ENCODE results near the gene STK24. TPM values are rescaled to one million over a fixed set of nuclear protein-coding genes. Genes with fewer than 3 reads are reported as not detected.

STK24 gene
- total and polyA plus RNA-seq, 2 of the 8 experiments (the other 6 are each of a cell fraction or from before 2014, with no cell fraction given), result 62.8 to 143 TPM

DNA sequence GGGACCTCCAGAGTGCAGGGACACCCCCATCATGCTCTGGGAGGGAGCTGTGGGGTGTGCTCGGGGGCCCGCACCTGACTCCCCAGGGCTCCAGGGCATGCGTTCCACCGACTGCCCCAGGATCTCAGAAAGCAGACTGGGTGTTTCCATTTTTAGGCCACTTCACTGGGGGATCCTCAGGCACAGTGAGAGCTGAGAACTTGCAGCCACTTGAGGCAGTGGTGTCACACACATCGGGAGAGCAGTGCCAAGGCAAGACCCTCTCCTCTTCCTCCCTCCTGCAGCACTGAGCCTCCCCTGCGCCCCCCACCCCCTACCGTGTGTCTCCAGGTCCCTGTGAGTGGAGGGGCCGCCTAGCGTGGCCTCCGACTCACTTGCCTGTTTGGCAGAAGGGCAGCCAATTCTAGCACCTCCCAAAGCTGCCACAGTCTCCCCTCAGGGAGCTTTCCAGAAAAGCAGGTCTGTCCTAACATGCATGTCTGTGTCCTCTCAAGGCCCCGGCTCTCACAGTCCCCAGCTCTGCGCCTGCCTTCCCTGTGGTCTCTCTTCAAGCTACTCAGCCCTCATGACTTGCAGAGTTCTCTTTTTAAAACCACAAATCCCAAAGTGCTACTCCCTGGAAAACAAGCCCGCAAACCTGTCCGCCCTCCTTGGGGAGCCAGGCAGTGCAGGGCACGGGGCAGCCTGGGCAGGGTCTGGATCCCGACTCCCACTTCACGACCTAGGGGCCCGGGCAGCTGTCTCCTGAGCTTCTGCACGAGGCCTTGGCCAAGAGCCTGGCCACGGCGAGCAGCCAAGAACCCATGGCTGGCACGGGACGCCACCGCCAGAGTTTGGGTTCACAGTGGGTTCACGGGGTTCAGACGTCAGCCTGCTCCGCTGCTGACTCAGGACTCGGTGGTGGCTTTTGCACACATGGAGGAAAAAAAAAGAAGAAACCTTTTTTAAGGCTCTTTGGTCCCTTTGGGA is 94.1 kb downstream of the STK24 start:
- no peak overlapping the region for H4K91ac ChIP-seq (replicated peaks; ENCODE audit: insufficient read length, low read length)
- peak overlapping the region; percentile 70 for H3K56ac ChIP-seq (replicated peaks; ENCODE audit: insufficient read length, low read depth, low read length)
- no peak overlapping the region for H3K4me3 ChIP-seq (ENCODE audit: extremely low read depth in 1 of 4, insufficient read depth in 2 of 4, low read depth in 3 of 4, low read length in 4 of 4)
- no peak overlapping the region for H3K27ac ChIP-seq (ENCODE audit: low read depth, low read length)
- H3K23me2 ChIP-seq (ENCODE audit: low read depth, low read length), result no peaks in the 10 kb centered on the region
- peak overlapping the region in 1 of 2 experiments; percentile 22; a peak in 2 of 4 replicates for H3K4me2 ChIP-seq (ENCODE audit: insufficient read depth in 1 of 2, low read depth in 2 of 2, low read length in 2 of 2)
- H3K14ac ChIP-seq (ENCODE audit: insufficient read length), result no peak overlapping the region
- H2BK12ac ChIP-seq (ENCODE audit: low read depth, low read length), result peak overlapping the region; percentile 14; the same call in 1 of the 2 replicates
- H2BK20ac ChIP-seq (ENCODE audit: low read length), result no peak overlapping the region
- no peak overlapping the region for H3K18ac ChIP-seq (ENCODE audit: extremely low read depth, low read length)
- ChIA-PET POLR2A (ENCODE audit: partially characterized antibody) (interaction anchor here (0.7 to 1.7 kb wide), 4 partner anchors 10 to 93 kb away, joined by 3 to 4 read pairs (median 4); no protein-coding TSS in a partner anchor), CTCF (ENCODE audit: partially characterized antibody) (interaction anchor here (0.6 to 5.9 kb wide), 42 partner anchors 9 to 400 kb away, joined by 3 to 42 read pairs (median 4); no protein-coding TSS in a partner anchor)
- H3K9me3 ChIP-seq (ENCODE audit: insufficient read depth in 2 of 2, low read depth in 1 of 2, low read length in 1 of 2), result no peaks in the 10 kb centered on the region
- peaks cover 33 to 47% of the 10 kb centered on the region in 2 experiments for H4K20me1 ChIP-seq (replicated peaks in 1 of 2; ENCODE audit: control insufficient read depth in 1 of 2, insufficient read depth in 2 of 2, low read length in 2 of 2)
- peaks cover 0 to 3% (median 0%) of the 10 kb centered on the region in 4 experiments; a peak in 1 of 8 replicates for H3K36me3 ChIP-seq (ENCODE audit: control insufficient read depth in 2 of 4, insufficient read depth in 4 of 4, low read length in 3 of 4)
- H3K27me3 ChIP-seq (replicated peaks in 1 of 4; ENCODE audit: control insufficient read depth in 3 of 4, extremely low read depth in 1 of 4, insufficient read depth in 3 of 4, low read length in 3 of 4), result no peaks in the 10 kb centered on the region
- no peak for FAIRE-seq
- no peak overlapping the region for H3K9ac ChIP-seq (replicated peaks in 1 of 4; ENCODE audit: extremely low read depth in 1 of 4, low read depth in 3 of 4, low read length in 3 of 4)
- H2BK5ac ChIP-seq (ENCODE audit: low read depth, low read length), result no peak overlapping the region
- H2AK5ac ChIP-seq (ENCODE audit: low read depth, low read length), result no peak overlapping the region
- H3K23ac ChIP-seq (ENCODE audit: insufficient read length), result no peak overlapping the region
- no peak for DNase-seq (ENCODE audit: low read depth in 1 of 2, low spot score in 2 of 2)
- H4K8ac ChIP-seq (ENCODE audit: extremely low read depth, insufficient read depth, low read length), result no peak overlapping the region; the same call in 1 of the 2 replicates
- H2BK120ac ChIP-seq (replicated peaks; ENCODE audit: low read depth, low read length), result no peak overlapping the region
- WGBS, 2 experiments (ENCODE audit: extremely low coverage in 1 of 2, insufficient coverage in 1 of 2, insufficient read length in 1 of 2, insufficient replicate concordance in 2 of 2, low coverage in 1 of 2, low lambda C conversion rate in 2 of 2, missing lambda C conversion rate in 1 of 2), result 76% methylated on average over 28 of the region's 28 CpGs; no CpG with 5 or more reads in 1 of the 2 experiments
- peaks cover 23 to 99% of the 10 kb centered on the region in 2 experiments for H3K79me2 ChIP-seq (ENCODE audit: control insufficient read depth in 1 of 2, insufficient read depth in 2 of 2, low read length in 2 of 2)
- H3K79me1 ChIP-seq (ENCODE audit: low read depth, low read length), result peaks cover 18% of the 10 kb centered on the region
- no peak overlapping the region for H3K4ac ChIP-seq (replicated peaks; ENCODE audit: insufficient read length, low read depth, low read length)
- H4K5ac ChIP-seq (ENCODE audit: insufficient read length, low read depth, low read length), result no peak overlapping the region
- H3K4me1 ChIP-seq (replicated peaks in 1 of 4; ENCODE audit: control insufficient read depth in 3 of 4, insufficient read depth in 4 of 4, low read length in 3 of 4), result peaks cover 13 to 49% (median 44%) of the 10 kb centered on the region in 4 experiments
- no peak overlapping the region for H2AFZ ChIP-seq (ENCODE audit: low read length)
- H2BK15ac ChIP-seq (ENCODE audit: low read length), result 0 out of 2 replicates have a peak overlapping the region, but pooled peaks have one; percentile 65
- TF ChIP-seq CREB1 (IDR thresholded peaks at IDR 0.05) (no peak), POLR2A (IDR thresholded peaks at IDR 0.05; ENCODE audit: control extremely low read depth in 1 of 2, low read depth in 2 of 2, low read length in 2 of 2) (no peak), CBX8 (IDR thresholded peaks at IDR 0.05; ENCODE audit: borderline replicate concordance, low read depth, low read length) (no peak), RAD21 (IDR thresholded peaks at IDR 0.05 in 1 of 2, conservative IDR thresholded peaks at IDR 0.05 in 1 of 2; ENCODE audit: low read depth in 2 of 2, low read length in 2 of 2) (peak; percentile 70 to 71), RBBP5 (IDR thresholded peaks at IDR 0.05; ENCODE audit: borderline replicate concordance, low read depth, low read length) (no peak), TBP (IDR thresholded peaks at IDR 0.05; ENCODE audit: low read depth, low read length) (no peak), CEBPB (IDR thresholded peaks at IDR 0.05; ENCODE audit: low read depth, low read length) (no peak), POU5F1 (IDR thresholded peaks at IDR 0.05; ENCODE audit: low read depth, low read length) (no peak), SAP30 (IDR thresholded peaks at IDR 0.05; ENCODE audit: insufficient read depth, insufficient replicate concordance, low read length) (no peak), SP2 (IDR thresholded peaks at IDR 0.05; ENCODE audit: low read length) (no peak)
- TF ChIP-seq, protein P1, sequence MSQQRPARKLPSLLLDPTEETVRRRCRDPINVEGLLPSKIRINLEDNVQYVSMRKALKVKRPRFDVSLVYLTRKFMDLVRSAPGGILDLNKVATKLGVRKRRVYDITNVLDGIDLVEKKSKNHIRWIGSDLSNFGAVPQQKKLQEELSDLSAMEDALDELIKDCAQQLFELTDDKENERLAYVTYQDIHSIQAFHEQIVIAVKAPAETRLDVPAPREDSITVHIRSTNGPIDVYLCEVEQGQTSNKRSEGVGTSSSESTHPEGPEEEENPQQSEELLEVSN (IDR thresholded peaks at IDR 0.05), result no peak
